Activated T-helper 17 cell treated with anti-CD3 and anti-CD28 coated beads, Interleukin-2, amount 50 U/mL, for 72 hours (primary cell): ENCODE measurements around the gene PABPC1L. TPM values are rescaled to one million over a fixed set of nuclear protein-coding genes. Genes with fewer than 3 reads are reported as not detected.

Experiments
- ATAC-seq: fragments of 150-1000 bp; cut with Tn5 transposase; replicated peaks from 2 replicates; pipeline ENCODE4 v1.10.0; 2021; ENCODE audit warnings: mild to moderate bottlenecking, moderate library complexity
- H3K27ac Mint-ChIP-seq: one replicate; pipeline ENCODE4 v1.8.0; 2022; ENCODE audit warnings: mixed read lengths
- H3K27me3 Mint-ChIP-seq: one replicate; pipeline ENCODE4 v1.8.0; 2022; ENCODE audit warnings: mixed read lengths
- H3K36me3 Mint-ChIP-seq: one replicate; pipeline ENCODE4 v1.8.0; 2022; ENCODE audit warnings: low read depth, mild to moderate bottlenecking, mixed read lengths
- H3K4me1 Mint-ChIP-seq: one replicate; pipeline ENCODE4 v1.8.0; 2022; ENCODE audit warnings: mixed read lengths
- H3K4me3 Mint-ChIP-seq: one replicate; pipeline ENCODE4 v1.8.0; 2022; ENCODE audit warnings: mild to moderate bottlenecking, mixed read lengths
- H3K9me3 Mint-ChIP-seq: one replicate; pipeline ENCODE4 v1.8.0; 2022; ENCODE audit warnings: mixed read lengths
- total RNA-seq, 2 donors: library from RNA; stranded (reverse); gene quantifications; one replicate each; pipeline ENCODE4 v1.2.3, GENCODE V29; 2022

PABPC1L gene
- total RNA-seq, 2 donors from 2014 or later: 49.3 to 85.9 TPM

DNA sequence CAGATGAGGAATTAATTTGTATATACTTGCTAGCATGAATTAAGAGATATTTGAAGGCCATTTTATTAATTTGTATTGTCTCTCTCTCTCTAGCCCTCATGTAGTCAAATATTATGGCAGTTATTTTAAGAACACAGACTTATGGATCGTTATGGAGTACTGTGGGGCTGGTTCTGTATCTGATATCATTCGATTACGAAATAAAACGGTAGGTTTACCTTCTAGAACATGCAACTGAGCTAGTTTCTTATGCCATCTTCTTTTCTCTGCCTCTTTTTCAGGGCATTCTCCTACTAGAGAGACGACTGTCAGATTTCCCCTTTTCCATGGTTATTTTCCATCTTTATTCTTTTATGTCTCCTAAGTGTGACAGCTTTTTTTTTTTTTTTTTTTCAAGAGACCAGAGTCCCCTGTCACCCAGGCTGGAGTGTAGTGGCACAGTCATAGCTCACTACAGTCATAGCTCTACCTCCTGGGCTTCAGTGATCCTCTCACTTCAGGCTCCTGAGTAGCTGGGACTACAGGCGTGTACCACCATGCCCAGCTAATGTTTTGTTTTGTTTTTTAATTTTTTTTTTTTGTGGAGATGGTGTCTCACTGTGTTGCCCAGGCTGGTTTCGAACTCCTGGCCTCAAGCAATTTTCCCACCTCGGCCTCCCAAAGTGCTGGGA lies 72.0 kb downstream of the PABPC1L start:
- peak overlapping the region; percentile 96 for H3K27ac Mint-ChIP-seq
- H3K4me3 Mint-ChIP-seq: no peak overlapping the region
- H3K36me3 Mint-ChIP-seq: peaks cover 98% of the 10 kb centered on the region
- peaks cover 54% of the 10 kb centered on the region for H3K4me1 Mint-ChIP-seq
- ATAC-seq: peak; percentile 69
- no peaks in the 10 kb centered on the region for H3K9me3 Mint-ChIP-seq
- H3K27me3 Mint-ChIP-seq: no peaks in the 10 kb centered on the region

DNA sequence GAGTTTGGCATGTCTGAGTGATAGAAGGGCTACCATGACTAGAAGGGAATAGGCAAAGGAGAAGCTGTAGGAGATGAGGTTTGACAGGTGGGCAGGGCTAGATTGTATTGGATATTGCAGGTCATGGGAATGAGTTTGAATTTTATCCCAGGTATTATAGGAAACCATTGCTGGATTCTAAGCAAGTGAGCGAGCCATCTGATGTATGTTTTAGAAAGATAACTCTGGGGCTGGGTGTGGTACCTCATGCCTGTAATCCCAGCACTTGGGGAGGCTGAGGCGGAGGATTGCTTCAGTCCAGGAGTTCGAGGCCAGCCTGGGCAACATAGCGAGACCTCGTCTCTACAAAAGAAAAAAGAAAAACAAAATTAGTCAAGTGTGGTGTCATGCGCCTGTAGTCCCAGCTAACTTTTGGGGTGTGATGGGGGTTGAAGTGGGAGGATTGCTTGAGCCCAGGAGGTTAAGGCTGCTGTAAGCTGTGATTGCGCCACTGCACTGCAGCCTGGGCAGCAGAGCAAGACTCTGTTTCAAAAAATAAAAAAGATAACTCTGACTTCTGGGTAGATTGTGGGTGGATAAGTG lies 73.3 kb downstream of the PABPC1L start:
- peaks cover 45% of the 10 kb centered on the region for H3K4me1 Mint-ChIP-seq
- H3K27me3 Mint-ChIP-seq: no peaks in the 10 kb centered on the region
- peaks cover 98% of the 10 kb centered on the region for H3K36me3 Mint-ChIP-seq
- H3K9me3 Mint-ChIP-seq: no peaks in the 10 kb centered on the region
- H3K4me3 Mint-ChIP-seq: no peak overlapping the region
- no peak for ATAC-seq
- peak overlapping the region; percentile 96 for H3K27ac Mint-ChIP-seq

DNA sequence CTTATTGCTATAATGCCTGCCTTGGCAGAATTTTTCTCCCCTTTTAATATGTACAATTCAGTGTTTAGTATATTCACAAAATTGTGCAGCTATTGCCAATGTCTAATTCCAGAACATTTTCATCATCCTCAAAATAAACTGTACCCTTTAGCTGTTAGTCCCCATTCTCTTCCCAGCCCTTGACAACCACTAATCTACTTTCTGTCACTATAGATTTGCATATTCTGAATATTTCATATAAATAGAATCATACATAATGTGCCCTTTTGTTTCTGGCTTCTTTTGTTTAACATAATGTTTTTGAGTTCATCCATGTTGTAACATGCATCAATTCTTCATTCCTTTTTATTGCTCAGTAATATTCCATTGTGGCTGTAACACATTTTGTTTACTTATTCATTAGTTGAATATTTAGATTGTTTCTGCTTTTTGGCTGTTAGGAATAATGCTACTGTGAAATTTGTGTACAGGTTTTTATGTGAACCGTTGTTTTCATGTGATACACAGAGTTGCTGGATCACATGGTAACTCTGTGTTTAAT lies 78.8 kb downstream of the PABPC1L start:
- Mint-ChIP-seq H3K4me1 (peaks cover 42% of the 10 kb centered on the region), H3K36me3 (peaks cover 92% of the 10 kb centered on the region), H3K9me3 (no peaks in the 10 kb centered on the region), H3K27me3 (no peaks in the 10 kb centered on the region), H3K4me3 (peak overlapping the region; percentile 86), H3K27ac (peak overlapping the region; percentile 94)
- no peak for ATAC-seq

Other genes starting within 250 kb of the PABPC1L start
- gene CCN5, start 194.7 kb upstream of the PABPC1L start, total RNA-seq: not detected
- gene KCNK15, start 164.2 kb upstream of the PABPC1L start, total RNA-seq: under 1 TPM; 0.09 to 0.11 TPM
- gene RIMS4, start 99.5 kb upstream of the PABPC1L start, total RNA-seq: under 1 TPM in 1 of 2 donors, not detected in 1; 0.13 TPM
- 100 to 1,000 TPM; 130 to 236 TPM for gene YWHAB, start 24.4 kb upstream of the PABPC1L start, total RNA-seq
- 10 to 100 TPM; 40.1 to 44.8 TPM for gene TOMM34, start 50.3 kb downstream of the PABPC1L start, total RNA-seq
- 100 to 1,000 TPM; 168 to 215 TPM for gene STK4, start 56.5 kb downstream of the PABPC1L start, total RNA-seq
- under 1 TPM; 0.15 to 0.24 TPM for gene KCNS1, start 191.1 kb downstream of the PABPC1L start, total RNA-seq
- 1 to 10 TPM in 1 of 2 donors, not detected in 1; 5.4 TPM for gene WFDC5, start 205.1 kb downstream of the PABPC1L start, total RNA-seq
- gene WFDC12, start 214.4 kb downstream of the PABPC1L start, total RNA-seq: not detected